Measurements from ENCODE around the gene DCST1. TPM values are rescaled to one million over a fixed set of nuclear protein-coding genes. Genes with fewer than 3 reads are reported as not detected.

DCST1 gene
- total RNA-seq, 1 donor: not detected

- Histone ChIP-seq H3K9me3 (ENCODE audit: low read depth, low read length) (no peaks in the 10 kb centered on the region), H3K79me2 (ENCODE audit: insufficient read depth, low read length) (peaks cover 16% of the 10 kb centered on the region), H3K27ac (ENCODE audit: low read depth, low read length) (no peak overlapping the region), H2AFZ (ENCODE audit: low read length) (no peak overlapping the region), H3K27me3 (ENCODE audit: insufficient read depth, low read length) (no peaks in the 10 kb centered on the region), H4K20me1 (ENCODE audit: insufficient read depth, low read length) (peaks cover 5% of the 10 kb centered on the region), H3K4me3 (ENCODE audit: insufficient read depth, low read length) (peak overlapping the region; percentile 85), H3K4me2 (ENCODE audit: insufficient read depth, low read length) (peak overlapping the region; percentile 98), H3K4me1 (ENCODE audit: insufficient read depth, low read length) (peaks cover 21% of the 10 kb centered on the region), H3K36me3 (ENCODE audit: insufficient read depth, low read length) (peaks cover 24% of the 10 kb centered on the region)
- peak; percentile 24 for TF ChIP-seq CTCF (IDR thresholded peaks at IDR 0.05; ENCODE audit: extremely low read depth, low read depth, low read length)
- no peak for DNase-seq (ENCODE audit: insufficient read length, low spot score, missing footprints)
These were observed 19.1 kb downstream of the DCST1 start for GRCh38 chr1:155052439-155053395.

GRCh38 chr1:155053531-155054105, 20.0 kb downstream of the DCST1 start:
- no peaks in the 10 kb centered on the region for H3K27me3 ChIP-seq (ENCODE audit: insufficient read depth, low read length)
- no peak overlapping the region for H3K27ac ChIP-seq (ENCODE audit: low read depth, low read length)
- no peak for DNase-seq (ENCODE audit: insufficient read length, low spot score, missing footprints)
- H3K4me3 ChIP-seq (ENCODE audit: insufficient read depth, low read length): no peak overlapping the region
- H3K79me2 ChIP-seq (ENCODE audit: insufficient read depth, low read length): peaks cover 16% of the 10 kb centered on the region
- H4K20me1 ChIP-seq (ENCODE audit: insufficient read depth, low read length): peaks cover 5% of the 10 kb centered on the region
- no peak overlapping the region for H2AFZ ChIP-seq (ENCODE audit: low read length)
- no peak overlapping the region for H3K4me2 ChIP-seq (ENCODE audit: insufficient read depth, low read length)
- peaks cover 32% of the 10 kb centered on the region for H3K36me3 ChIP-seq (ENCODE audit: insufficient read depth, low read length)
- H3K4me1 ChIP-seq (ENCODE audit: insufficient read depth, low read length): peaks cover 21% of the 10 kb centered on the region
- TF ChIP-seq CTCF (IDR thresholded peaks at IDR 0.05; ENCODE audit: extremely low read depth, low read depth, low read length): no peak
- no peaks in the 10 kb centered on the region for H3K9me3 ChIP-seq (ENCODE audit: low read depth, low read length)

GRCh38 chr1:155057104-155057503, 23.5 kb downstream of the DCST1 start:
- DNase-seq (ENCODE audit: insufficient read length, low spot score, missing footprints): no peak
- Histone ChIP-seq H3K79me2 (ENCODE audit: insufficient read depth, low read length) (peaks cover 14% of the 10 kb centered on the region), H3K4me3 (ENCODE audit: insufficient read depth, low read length) (no peak overlapping the region), H3K27ac (ENCODE audit: low read depth, low read length) (no peak overlapping the region), H3K4me1 (ENCODE audit: insufficient read depth, low read length) (peaks cover 12% of the 10 kb centered on the region), H3K9me3 (ENCODE audit: low read depth, low read length) (no peaks in the 10 kb centered on the region), H3K27me3 (ENCODE audit: insufficient read depth, low read length) (no peaks in the 10 kb centered on the region), H2AFZ (ENCODE audit: low read length) (no peak overlapping the region), H3K4me2 (ENCODE audit: insufficient read depth, low read length) (no peak overlapping the region), H3K36me3 (ENCODE audit: insufficient read depth, low read length) (peaks cover 32% of the 10 kb centered on the region), H4K20me1 (ENCODE audit: insufficient read depth, low read length) (peaks cover 17% of the 10 kb centered on the region)
- no peak for TF ChIP-seq CTCF (IDR thresholded peaks at IDR 0.05; ENCODE audit: extremely low read depth, low read depth, low read length)

GRCh38 chr1:155057788-155058211, 24.2 kb downstream of the DCST1 start:
- Histone ChIP-seq H3K27me3 (ENCODE audit: insufficient read depth, low read length) (no peaks in the 10 kb centered on the region), H3K4me1 (ENCODE audit: insufficient read depth, low read length) (peaks cover 6% of the 10 kb centered on the region), H2AFZ (ENCODE audit: low read length) (no peak overlapping the region), H3K36me3 (ENCODE audit: insufficient read depth, low read length) (peaks cover 32% of the 10 kb centered on the region), H3K4me3 (ENCODE audit: insufficient read depth, low read length) (no peak overlapping the region), H3K79me2 (ENCODE audit: insufficient read depth, low read length) (peaks cover 8% of the 10 kb centered on the region), H3K4me2 (ENCODE audit: insufficient read depth, low read length) (no peak overlapping the region), H3K27ac (ENCODE audit: low read depth, low read length) (no peak overlapping the region), H4K20me1 (ENCODE audit: insufficient read depth, low read length) (peaks cover 12% of the 10 kb centered on the region), H3K9me3 (ENCODE audit: low read depth, low read length) (no peaks in the 10 kb centered on the region)
- peak; percentile 12 for TF ChIP-seq CTCF (IDR thresholded peaks at IDR 0.05; ENCODE audit: extremely low read depth, low read depth, low read length)
- DNase-seq (ENCODE audit: insufficient read length, low spot score, missing footprints): peak; percentile 89

Data from osteoblast (primary cell).